GM12878 (cell line): ENCODE data around the gene CTNNA3. TPM values are rescaled to one million over a fixed set of nuclear protein-coding genes. Genes with fewer than 3 reads are reported as not detected.

Experiments
- ATAC-seq: fragments of 200-7000 bp; cut with Tn5 transposase; 3 replicates; pipeline ENCODE4 v1.9.1; 2020; ENCODE audit warnings: mild to moderate bottlenecking, moderate library complexity
- BruUV-seq: library from RNA; stranded (reverse); fragments of 400-500 nt; replicated peaks from 2 replicates; lab custom pipeline; 2021; lab: Mats Ljungman, UMichigan
- CTCF ChIA-PET: fragments of 300-600 bp; sonication (Branson Sonifier 250); formaldehyde crosslinking; extraction: SDS; loops from one replicate; lab custom pipeline; 2021; ENCODE audit warnings: inconsistent platforms; lab: Yijun Ruan, JAX
- POLR2A ChIA-PET: fragments of 350-600 bp; formaldehyde crosslinking; extraction: SDS; loops from one replicate; lab custom pipeline; 2021; ENCODE audit warnings: inconsistent platforms; lab: Charles Lee
- RAD21 ChIA-PET: fragments of 300-600 bp; sonication (Branson Sonifier 250); formaldehyde crosslinking; loops from one replicate; lab custom pipeline; 2023; ENCODE audit warnings: antibody characterized with exemption; ENCODE audit not compliant: unreplicated experiment; lab: Charles Lee
- SMC1A ChIA-PET: fragments of 300-600 bp; sonication (Branson Sonifier 250); formaldehyde crosslinking; loops from one replicate; lab custom pipeline; 2023; ENCODE audit not compliant: unreplicated experiment, uncharacterized antibody; lab: Charles Lee
- DNase-seq: peaks from one replicate; pipeline ENCODE4 v3.0.0-alpha.2; 2011; ENCODE audit warnings: low read depth, low spot score
- FAIRE-seq: peaks from 3 replicates; lab custom pipeline; 2011; peaks lifted over from hg19 to GRCh38; lab: Jason Lieb, UNC
- H2AFZ ChIP-seq: 2 replicates; pipeline ENCODE4 v1.6.0; 2011; ENCODE audit warnings: low read depth, low read length, control low read depth; ENCODE audit not compliant: control insufficient read depth
- H3K27ac ChIP-seq: 2 replicates; pipeline ENCODE4 v1.5.1; 2011; ENCODE audit warnings: control low read depth; ENCODE audit not compliant: control insufficient read depth, insufficient read depth
- H3K27me3 ChIP-seq, 2 experiments: replicated peaks in 1 of 2; 2 replicates each; pipeline versions ENCODE4 v1.6.0 to v1.6.1; 2011; ENCODE audit warnings: low read length in 1 of 2; ENCODE audit not compliant: control insufficient read depth in 2 of 2, insufficient read depth in 2 of 2
- H3K36me3 ChIP-seq, 2 experiments: 2 replicates each; pipeline ENCODE4 v1.5.1; 2011; ENCODE audit warnings: low read length in 1 of 2; ENCODE audit not compliant: control insufficient read depth in 2 of 2, insufficient read depth in 2 of 2
- H3K4me1 ChIP-seq: 2 replicates; pipeline ENCODE4 v1.6.1; 2011; ENCODE audit warnings: mild to moderate bottlenecking, low read length, moderate library complexity, mixed read lengths; ENCODE audit not compliant: control insufficient read depth, insufficient read depth
- H3K4me2 ChIP-seq: 2 replicates; pipeline ENCODE4 v1.6.0; 2011; ENCODE audit warnings: control low read depth; ENCODE audit not compliant: control insufficient read depth, insufficient read depth
- H3K4me3 ChIP-seq: fragments of 200-600 bp; sonication (generic); 2 replicates; pipeline ENCODE4 v1.5.1; 2016
- H3K79me2 ChIP-seq: 2 replicates; pipeline ENCODE4 v1.6.0; 2011; ENCODE audit warnings: low read length; ENCODE audit not compliant: control insufficient read depth, insufficient read depth
- H3K9ac ChIP-seq: 2 replicates; pipeline ENCODE4 v1.8.0; 2011; ENCODE audit warnings: low read length, control low read depth, mixed read lengths; ENCODE audit not compliant: control insufficient read depth, insufficient read depth
- H3K9me3 ChIP-seq: replicated peaks from 3 replicates; pipeline ENCODE4 v1.5.1; 2011; ENCODE audit warnings: mild to moderate bottlenecking, low read length; ENCODE audit not compliant: control insufficient read depth, insufficient read depth
- H4K20me1 ChIP-seq: 2 replicates; pipeline ENCODE4 v1.6.0; 2011; ENCODE audit not compliant: control insufficient read depth, insufficient read depth
- FOS ChIP-seq: IDR thresholded peaks from 3 replicates; pipeline ENCODE4 v1.6.1; 2011; ENCODE audit warnings: borderline replicate concordance; ENCODE audit not compliant: insufficient read length; ENCODE audit errors: extremely low read depth
- HCFC1 ChIP-seq: fragments of 150-350 bp; IDR thresholded peaks from 2 replicates; pipeline ENCODE4 v1.6.1; 2014; ENCODE audit warnings: low read length
- NFXL1 ChIP-seq: fragments of 450-650 bp; IDR thresholded peaks from 2 replicates; pipeline ENCODE4 v1.6.1; 2017; ENCODE audit warnings: antibody characterized with exemption, mild to moderate bottlenecking, borderline replicate concordance
- PAX5 ChIP-seq: IDR thresholded peaks from 2 replicates; pipeline ENCODE4 v1.6.1; 2011; ENCODE audit warnings: low read depth, low read length, borderline replicate concordance
- POU2F2 ChIP-seq: IDR thresholded peaks from 3 replicates; pipeline ENCODE4 v1.6.1; 2011; ENCODE audit warnings: low read depth, mild to moderate bottlenecking, low read length, borderline replicate concordance
- SPI1 ChIP-seq: IDR thresholded peaks from 2 replicates; pipeline ENCODE4 v1.6.1; 2011; ENCODE audit warnings: low read depth, mild to moderate bottlenecking, low read length, moderate library complexity, borderline replicate concordance; ENCODE audit not compliant: insufficient read depth
- SUZ12 ChIP-seq: fragments of 200-600 bp; sonication (generic); IDR thresholded peaks from one replicate; pipeline ENCODE4 v1.6.1; 2018; ENCODE audit warnings: antibody characterized with exemption, mild to moderate bottlenecking; ENCODE audit not compliant: unreplicated experiment
- ZNF384 ChIP-seq: IDR thresholded peaks from 2 replicates; pipeline ENCODE4 v1.6.1; 2012; ENCODE audit warnings: low read depth, mild to moderate bottlenecking, low read length, improper control_type of control experiment, borderline replicate concordance
- in situ Hi-C: fragments of 300-500 bp; cut with MboI; formaldehyde crosslinking; loops from 9 replicates; pipeline ENCODE4 v1.14.3; 2018; ENCODE audit warnings: mixed read lengths
- intact Hi-C: fragments of 100-400 bp; cut with micrococcal nuclease; formaldehyde crosslinking; loops from one replicate; pipeline ENCODE4 v1.14.2; 2022; ENCODE audit not compliant: unreplicated experiment
- polyA plus RNA-seq, 11 experiments: library from polyadenylated mRNA; depleted of rRNA in 4 of 11; unstranded in 6 of 11; stranded (reverse) in 5 of 11; fragments of >200 nt; fragmentation: Nextera tagmentation in 4 of 11; fragmentation: Illumina TruSeq in 1 of 11; extraction: Ambion mirVana in 4 of 11; extraction: Trizol in 1 of 11; gene quantifications; 1 replicate in 1 of 11; 2 replicates in 10 of 11; pipeline versions ENCODE4 v1.2.1 to v1.2.3, GENCODE V29; 2011 to 2016; ENCODE audit warnings: inconsistent platforms in 2 of 11, missing spikeins in 2 of 11, low read depth in 1 of 11
- total RNA-seq, 4 experiments: library from RNA; depleted of rRNA in 3 of 4; stranded (reverse); fragments of >200 nt in 3 of 4; fragmentation: Illumina TruSeq in 1 of 4; extraction: Trizol in 1 of 4; gene quantifications; 2 replicates each; pipeline versions ENCODE4 v1.2.1 to v1.2.3, GENCODE V29; 2013 to 2021
- TF ChIP-seq, protein P1 (sequence below): fragments of 450-650 bp; IDR thresholded peaks from 2 replicates; pipeline ENCODE4 v1.6.1; 2016; ENCODE audit warnings: mild to moderate bottlenecking
- TF ChIP-seq, protein P2 (sequence below): fragments of 450-650 bp; formaldehyde crosslinking; IDR thresholded peaks from 2 replicates; pipeline ENCODE4 v1.5.0; 2022; ENCODE audit warnings: mild to moderate bottlenecking, missing genetic modification characterization
- TF ChIP-seq, protein P3 (sequence below), 3 experiments: IDR thresholded peaks in 2 of 3; conservative IDR thresholded peaks in 1 of 3; 2 replicates each; pipeline ENCODE4 v1.5.1; 2011; ENCODE audit warnings: low read depth in 3 of 3, low read length in 3 of 3, mild to moderate bottlenecking in 3 of 3, control low read depth in 2 of 3, moderate library complexity in 2 of 3, inconsistent platforms in 1 of 3, mixed read lengths in 1 of 3; ENCODE audit not compliant: control insufficient read depth in 2 of 3, insufficient read depth in 1 of 3; ENCODE audit errors: extremely low read depth in 1 of 3
- TF ChIP-seq, protein P4 (sequence below): fragments of 450-650 bp; IDR thresholded peaks from 2 replicates; pipeline ENCODE4 v1.6.1; 2017; ENCODE audit warnings: antibody characterized with exemption, mild to moderate bottlenecking, moderate library complexity

CTNNA3 gene
- total and polyA plus RNA-seq, 10 of the 15 experiments (the other 5 are each of a cell fraction or from before 2014, with no cell fraction given): under 0.01 to 4.5 (median 0.22) TPM; not detected in 2

DNA sequence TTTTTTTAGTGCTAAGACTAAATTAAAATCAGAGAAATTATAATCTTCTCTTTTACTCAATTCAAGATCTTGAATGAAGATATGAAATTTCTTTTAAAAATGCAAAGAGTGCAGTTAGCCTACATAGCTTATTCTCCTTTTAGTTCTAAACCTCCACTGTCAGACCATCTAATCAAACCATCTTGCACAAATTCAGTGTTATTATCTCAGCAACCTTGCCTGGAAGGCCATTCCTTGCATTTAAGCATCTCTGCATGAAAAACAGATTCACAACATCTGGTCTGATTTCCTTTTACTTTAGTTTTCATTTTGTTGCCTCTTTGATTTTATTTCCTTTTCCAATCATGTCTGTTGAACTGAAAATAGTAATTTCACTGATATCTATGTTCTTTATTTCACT lies 1297.3 kb downstream of the CTNNA3 start:
- RAD21 ChIA-PET: no interaction called here
- no TSS peak for BruUV-seq
- TF ChIP-seq, protein P1, sequence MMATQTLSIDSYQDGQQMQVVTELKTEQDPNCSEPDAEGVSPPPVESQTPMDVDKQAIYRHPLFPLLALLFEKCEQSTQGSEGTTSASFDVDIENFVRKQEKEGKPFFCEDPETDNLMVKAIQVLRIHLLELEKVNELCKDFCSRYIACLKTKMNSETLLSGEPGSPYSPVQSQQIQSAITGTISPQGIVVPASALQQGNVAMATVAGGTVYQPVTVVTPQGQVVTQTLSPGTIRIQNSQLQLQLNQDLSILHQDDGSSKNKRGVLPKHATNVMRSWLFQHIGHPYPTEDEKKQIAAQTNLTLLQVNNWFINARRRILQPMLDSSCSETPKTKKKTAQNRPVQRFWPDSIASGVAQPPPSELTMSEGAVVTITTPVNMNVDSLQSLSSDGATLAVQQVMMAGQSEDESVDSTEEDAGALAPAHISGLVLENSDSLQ: no peak
- TF ChIP-seq POU2F2: no peak
- no peak for TF ChIP-seq ZNF384
- no peak for TF ChIP-seq HCFC1
- TF ChIP-seq SUZ12: no peak
- TF ChIP-seq SPI1: no peak
- TF ChIP-seq NFXL1: no peak
- no peak for TF ChIP-seq FOS
- TF ChIP-seq, protein P2, sequence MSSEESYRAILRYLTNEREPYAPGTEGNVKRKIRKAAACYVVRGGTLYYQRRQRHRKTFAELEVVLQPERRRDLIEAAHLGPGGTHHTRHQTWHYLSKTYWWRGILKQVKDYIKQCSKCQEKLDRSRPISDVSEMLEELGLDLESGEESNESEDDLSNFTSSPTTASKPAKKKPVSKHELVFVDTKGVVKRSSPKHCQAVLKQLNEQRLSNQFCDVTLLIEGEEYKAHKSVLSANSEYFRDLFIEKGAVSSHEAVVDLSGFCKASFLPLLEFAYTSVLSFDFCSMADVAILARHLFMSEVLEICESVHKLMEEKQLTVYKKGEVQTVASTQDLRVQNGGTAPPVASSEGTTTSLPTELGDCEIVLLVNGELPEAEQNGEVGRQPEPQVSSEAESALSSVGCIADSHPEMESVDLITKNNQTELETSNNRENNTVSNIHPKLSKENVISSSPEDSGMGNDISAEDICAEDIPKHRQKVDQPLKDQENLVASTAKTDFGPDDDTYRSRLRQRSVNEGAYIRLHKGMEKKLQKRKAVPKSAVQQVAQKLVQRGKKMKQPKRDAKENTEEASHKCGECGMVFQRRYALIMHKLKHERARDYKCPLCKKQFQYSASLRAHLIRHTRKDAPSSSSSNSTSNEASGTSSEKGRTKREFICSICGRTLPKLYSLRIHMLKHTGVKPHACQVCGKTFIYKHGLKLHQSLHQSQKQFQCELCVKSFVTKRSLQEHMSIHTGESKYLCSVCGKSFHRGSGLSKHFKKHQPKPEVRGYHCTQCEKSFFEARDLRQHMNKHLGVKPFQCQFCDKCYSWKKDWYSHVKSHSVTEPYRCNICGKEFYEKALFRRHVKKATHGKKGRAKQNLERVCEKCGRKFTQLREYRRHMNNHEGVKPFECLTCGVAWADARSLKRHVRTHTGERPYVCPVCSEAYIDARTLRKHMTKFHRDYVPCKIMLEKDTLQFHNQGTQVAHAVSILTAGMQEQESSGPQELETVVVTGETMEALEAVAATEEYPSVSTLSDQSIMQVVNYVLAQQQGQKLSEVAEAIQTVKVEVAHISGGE (CRISPR knock-in tag): no peak
- TF ChIP-seq, protein P3, sequence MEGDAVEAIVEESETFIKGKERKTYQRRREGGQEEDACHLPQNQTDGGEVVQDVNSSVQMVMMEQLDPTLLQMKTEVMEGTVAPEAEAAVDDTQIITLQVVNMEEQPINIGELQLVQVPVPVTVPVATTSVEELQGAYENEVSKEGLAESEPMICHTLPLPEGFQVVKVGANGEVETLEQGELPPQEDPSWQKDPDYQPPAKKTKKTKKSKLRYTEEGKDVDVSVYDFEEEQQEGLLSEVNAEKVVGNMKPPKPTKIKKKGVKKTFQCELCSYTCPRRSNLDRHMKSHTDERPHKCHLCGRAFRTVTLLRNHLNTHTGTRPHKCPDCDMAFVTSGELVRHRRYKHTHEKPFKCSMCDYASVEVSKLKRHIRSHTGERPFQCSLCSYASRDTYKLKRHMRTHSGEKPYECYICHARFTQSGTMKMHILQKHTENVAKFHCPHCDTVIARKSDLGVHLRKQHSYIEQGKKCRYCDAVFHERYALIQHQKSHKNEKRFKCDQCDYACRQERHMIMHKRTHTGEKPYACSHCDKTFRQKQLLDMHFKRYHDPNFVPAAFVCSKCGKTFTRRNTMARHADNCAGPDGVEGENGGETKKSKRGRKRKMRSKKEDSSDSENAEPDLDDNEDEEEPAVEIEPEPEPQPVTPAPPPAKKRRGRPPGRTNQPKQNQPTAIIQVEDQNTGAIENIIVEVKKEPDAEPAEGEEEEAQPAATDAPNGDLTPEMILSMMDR (IDR thresholded peaks at IDR 0.05 in 2 of 3, conservative IDR thresholded peaks at IDR 0.05 in 1 of 3; ENCODE audit: control insufficient read depth in 2 of 3, extremely low read depth in 1 of 3, insufficient read depth in 1 of 3, low read depth in 3 of 3, low read length in 3 of 3): no peak
- TF ChIP-seq, protein P4, sequence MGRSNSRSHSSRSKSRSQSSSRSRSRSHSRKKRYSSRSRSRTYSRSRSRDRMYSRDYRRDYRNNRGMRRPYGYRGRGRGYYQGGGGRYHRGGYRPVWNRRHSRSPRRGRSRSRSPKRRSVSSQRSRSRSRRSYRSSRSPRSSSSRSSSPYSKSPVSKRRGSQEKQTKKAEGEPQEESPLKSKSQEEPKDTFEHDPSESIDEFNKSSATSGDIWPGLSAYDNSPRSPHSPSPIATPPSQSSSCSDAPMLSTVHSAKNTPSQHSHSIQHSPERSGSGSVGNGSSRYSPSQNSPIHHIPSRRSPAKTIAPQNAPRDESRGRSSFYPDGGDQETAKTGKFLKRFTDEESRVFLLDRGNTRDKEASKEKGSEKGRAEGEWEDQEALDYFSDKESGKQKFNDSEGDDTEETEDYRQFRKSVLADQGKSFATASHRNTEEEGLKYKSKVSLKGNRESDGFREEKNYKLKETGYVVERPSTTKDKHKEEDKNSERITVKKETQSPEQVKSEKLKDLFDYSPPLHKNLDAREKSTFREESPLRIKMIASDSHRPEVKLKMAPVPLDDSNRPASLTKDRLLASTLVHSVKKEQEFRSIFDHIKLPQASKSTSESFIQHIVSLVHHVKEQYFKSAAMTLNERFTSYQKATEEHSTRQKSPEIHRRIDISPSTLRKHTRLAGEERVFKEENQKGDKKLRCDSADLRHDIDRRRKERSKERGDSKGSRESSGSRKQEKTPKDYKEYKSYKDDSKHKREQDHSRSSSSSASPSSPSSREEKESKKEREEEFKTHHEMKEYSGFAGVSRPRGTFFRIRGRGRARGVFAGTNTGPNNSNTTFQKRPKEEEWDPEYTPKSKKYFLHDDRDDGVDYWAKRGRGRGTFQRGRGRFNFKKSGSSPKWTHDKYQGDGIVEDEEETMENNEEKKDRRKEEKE: no peak
- TF ChIP-seq PAX5: no peak

More for the DNA sequence above, 1297.3 kb downstream of the CTNNA3 start:
- ChIA-PET SMC1A (no interaction called here), POLR2A (no interaction called here), CTCF (no interaction called here)
- no peak for DNase-seq
- no peaks in the 10 kb centered on the region for H3K9me3 ChIP-seq
- H3K4me2 ChIP-seq: no peak overlapping the region
- no peaks in the 10 kb centered on the region for H3K27me3 ChIP-seq
- no peaks in the 10 kb centered on the region for H3K79me2 ChIP-seq
- H3K36me3 ChIP-seq: no peaks in the 10 kb centered on the region
- no peaks in the 10 kb centered on the region for H3K4me1 ChIP-seq
- no peak for ATAC-seq
- no peak overlapping the region for H3K9ac ChIP-seq
- H3K4me3 ChIP-seq: no peak overlapping the region
- H4K20me1 ChIP-seq: no peaks in the 10 kb centered on the region
- in situ Hi-C loops: no loop called here
- no peak overlapping the region for H2AFZ ChIP-seq
- intact Hi-C loops: no loop called here
- FAIRE-seq: no peak
- no peak overlapping the region for H3K27ac ChIP-seq
